ENCODE measurements around the gene PCDHGA3.

DNA sequence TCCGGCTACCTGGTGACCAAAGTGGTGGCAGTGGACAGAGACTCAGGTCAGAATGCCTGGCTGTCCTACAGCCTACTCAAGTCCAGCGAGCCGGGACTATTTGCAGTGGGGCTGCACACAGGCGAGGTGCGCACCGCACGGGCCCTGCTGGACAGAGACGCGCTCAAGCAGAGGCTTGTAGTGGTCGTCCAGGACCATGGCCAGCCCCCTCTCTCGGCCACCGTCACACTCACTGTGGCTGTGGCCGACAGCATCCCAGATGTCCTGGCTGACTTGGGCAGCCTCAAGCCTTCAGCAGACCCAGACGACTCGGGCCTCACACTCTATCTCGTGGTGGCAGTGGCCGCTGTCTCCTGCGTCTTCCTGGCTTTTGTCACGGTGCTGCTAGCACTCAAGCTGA is 13.3 kb downstream of the PCDHGA3 start:
- TF ChIP-seq CTCF (IDR thresholded peaks at IDR 0.05) = no peak
- no peak for TF ChIP-seq POLR2A (IDR thresholded peaks at IDR 0.05)
